ENCODE results near the gene STK17A.

The STK17A gene

DNA sequence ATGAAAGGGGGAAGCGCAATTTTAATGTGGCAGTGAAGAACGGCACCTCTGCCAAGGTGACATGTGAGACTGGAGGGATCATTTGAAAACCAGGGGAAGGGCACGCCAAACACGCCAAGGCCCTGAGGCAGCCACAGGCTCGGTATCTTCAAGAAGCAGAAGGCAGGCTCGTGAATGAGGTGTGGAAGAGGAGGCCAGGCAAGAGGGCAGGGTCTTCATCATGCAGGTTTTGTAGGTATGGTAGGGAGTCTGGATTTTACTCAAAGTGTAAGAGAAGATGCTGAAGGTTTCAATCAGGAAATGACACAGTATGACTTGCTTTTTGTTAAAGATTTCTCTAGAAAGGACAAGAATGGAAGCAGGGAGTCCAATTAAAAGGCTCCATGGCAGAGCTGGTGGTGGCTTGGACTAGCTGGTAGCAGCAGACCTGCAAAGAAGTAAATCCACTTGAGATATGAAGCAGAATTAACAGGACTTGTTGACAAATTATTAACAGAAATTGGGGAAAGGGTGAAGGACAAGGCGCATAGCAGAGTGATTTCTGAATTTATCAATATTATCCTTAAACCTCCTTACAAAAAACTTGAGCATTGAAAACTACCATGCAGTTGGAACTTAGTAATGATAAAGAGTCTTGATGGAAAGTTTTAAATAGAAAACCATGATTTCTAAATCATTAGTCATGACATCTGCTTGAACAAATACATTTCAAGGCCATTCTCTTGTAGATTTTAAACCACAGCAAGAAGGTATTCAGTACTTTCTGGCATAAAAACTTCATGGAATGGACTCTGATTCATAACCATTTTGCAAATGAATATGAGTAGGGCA, 76.0 kb downstream of the STK17A start:
- ChIA-PET POLR2A (interaction anchor here (1.0 to 1.5 kb wide), 2 partner anchors 13 to 76 kb away, joined by 3 to 4 read pairs; partner anchors contain the start of gene STK17A), CTCF (interaction anchor here (0.6 kb wide), 1 partner anchor 76 kb away, joined by 3 read pairs; the partner anchor contains the start of gene STK17A)
- DNase-seq (ENCODE audit: low read depth, low spot score) = peak; percentile 89
- TF ChIP-seq, protein P1, sequence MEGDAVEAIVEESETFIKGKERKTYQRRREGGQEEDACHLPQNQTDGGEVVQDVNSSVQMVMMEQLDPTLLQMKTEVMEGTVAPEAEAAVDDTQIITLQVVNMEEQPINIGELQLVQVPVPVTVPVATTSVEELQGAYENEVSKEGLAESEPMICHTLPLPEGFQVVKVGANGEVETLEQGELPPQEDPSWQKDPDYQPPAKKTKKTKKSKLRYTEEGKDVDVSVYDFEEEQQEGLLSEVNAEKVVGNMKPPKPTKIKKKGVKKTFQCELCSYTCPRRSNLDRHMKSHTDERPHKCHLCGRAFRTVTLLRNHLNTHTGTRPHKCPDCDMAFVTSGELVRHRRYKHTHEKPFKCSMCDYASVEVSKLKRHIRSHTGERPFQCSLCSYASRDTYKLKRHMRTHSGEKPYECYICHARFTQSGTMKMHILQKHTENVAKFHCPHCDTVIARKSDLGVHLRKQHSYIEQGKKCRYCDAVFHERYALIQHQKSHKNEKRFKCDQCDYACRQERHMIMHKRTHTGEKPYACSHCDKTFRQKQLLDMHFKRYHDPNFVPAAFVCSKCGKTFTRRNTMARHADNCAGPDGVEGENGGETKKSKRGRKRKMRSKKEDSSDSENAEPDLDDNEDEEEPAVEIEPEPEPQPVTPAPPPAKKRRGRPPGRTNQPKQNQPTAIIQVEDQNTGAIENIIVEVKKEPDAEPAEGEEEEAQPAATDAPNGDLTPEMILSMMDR (IDR thresholded peaks at IDR 0.05; ENCODE audit: insufficient read depth, low read length, missing control alignments) = no peak
- no peak overlapping the region for H3K4me3 ChIP-seq (ENCODE audit: low read depth, low read length)

DNA sequence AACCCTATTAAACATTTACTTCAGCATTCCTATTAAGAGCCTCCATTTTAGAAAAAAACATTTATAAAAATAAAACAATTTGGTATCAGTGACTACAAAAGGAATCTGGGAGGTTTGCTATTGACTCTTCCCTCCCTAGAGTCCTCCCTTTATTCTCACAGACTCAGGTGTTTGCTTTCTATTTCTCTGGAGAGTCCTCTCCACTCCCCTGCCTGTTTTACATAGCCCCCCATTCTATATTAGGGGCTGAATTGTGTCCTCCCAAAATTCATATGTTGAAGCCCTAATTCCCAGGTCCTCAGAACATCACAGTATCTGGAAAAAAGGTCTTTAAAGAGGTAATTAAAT, 76.6 kb downstream of the STK17A start:
- ChIA-PET POLR2A (interaction anchor here (1.0 to 1.5 kb wide), 2 partner anchors 13 to 77 kb away, joined by 3 to 4 read pairs; partner anchors contain the start of gene STK17A), CTCF (interaction anchor here (1.2 kb wide), 1 partner anchor 41 kb away, joined by 6 read pairs; no protein-coding TSS in a partner anchor)
- TF ChIP-seq, protein P1 (IDR thresholded peaks at IDR 0.05; ENCODE audit: insufficient read depth, low read length, missing control alignments) = no peak
- no peak overlapping the region for H3K4me3 ChIP-seq (ENCODE audit: low read depth, low read length)
- no peak for DNase-seq (ENCODE audit: low read depth, low spot score)

- TF ChIP-seq, protein P1 (IDR thresholded peaks at IDR 0.05; ENCODE audit: insufficient read depth, low read length, missing control alignments) = no peak
- ChIA-PET POLR2A (no interaction called here), CTCF (interaction anchor here (1.0 to 1.2 kb wide), 4 partner anchors 10 to 40 kb away, joined by 3 to 6 read pairs (median 4); no protein-coding TSS in a partner anchor)
- no peak overlapping the region for H3K4me3 ChIP-seq (ENCODE audit: low read depth, low read length)
- DNase-seq (ENCODE audit: low read depth, low spot score) = no peak
Measured at GRCh38 chr7:43660141-43660540, 77.2 kb downstream of the STK17A start.

DNA sequence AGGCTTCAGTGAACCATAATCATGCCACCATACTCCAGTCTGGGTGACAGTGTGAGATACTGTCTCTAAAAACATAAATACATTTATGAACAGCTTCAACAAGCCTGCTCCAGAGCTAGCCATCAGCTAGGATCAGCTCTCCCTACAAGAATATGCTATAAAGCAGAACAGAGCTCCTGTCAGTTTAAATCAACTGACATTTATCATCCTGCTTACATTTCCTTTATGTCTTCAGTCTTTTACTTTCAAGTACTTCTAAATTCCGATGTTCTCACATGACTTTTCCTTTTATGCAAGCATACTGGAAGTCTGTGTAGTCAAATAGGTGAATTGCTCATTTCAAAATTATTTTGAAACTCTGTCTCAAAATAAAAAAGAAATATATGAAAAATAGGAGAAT, 81.8 kb downstream of the STK17A start:
- TF ChIP-seq, protein P1 (IDR thresholded peaks at IDR 0.05; ENCODE audit: insufficient read depth, low read length, missing control alignments) = no peak
- ChIA-PET POLR2A (interaction anchor here (1.4 kb wide), 1 partner anchor 16 kb away, joined by 3 read pairs; no protein-coding TSS in a partner anchor), CTCF (interaction anchor here (1.2 to 3.6 kb wide), 3 partner anchors 16 to 82 kb away, joined by 4 to 23 read pairs (median 5); partner anchors contain the start of gene STK17A)
- no peak for DNase-seq (ENCODE audit: low read depth, low spot score)
- H3K4me3 ChIP-seq (ENCODE audit: low read depth, low read length) = no peak overlapping the region

- ChIA-PET POLR2A (no interaction called here), CTCF (interaction anchor here (1.0 to 3.6 kb wide), 3 partner anchors 33 to 84 kb away, joined by 3 to 23 read pairs (median 4); partner anchors contain the start of gene STK17A)
- no peak for DNase-seq (ENCODE audit: low read depth, low spot score)
- no peak overlapping the region for H3K4me3 ChIP-seq (ENCODE audit: low read depth, low read length)
- TF ChIP-seq, protein P1 (IDR thresholded peaks at IDR 0.05; ENCODE audit: insufficient read depth, low read length, missing control alignments) = no peak
Measured at GRCh38 chr7:43666938-43667337, 84.0 kb downstream of the STK17A start.

GRCh38 chr7:43668035-43668434, 85.1 kb downstream of the STK17A start:
- CTCF ChIA-PET = interaction anchor here (1.0 to 1.6 kb wide), 3 partner anchors 8 to 85 kb away, joined by 3 to 4 read pairs (median 3); partner anchors contain the start of gene STK17A
- POLR2A ChIA-PET = interaction anchor here (0.7 kb wide), 1 partner anchor 85 kb away, joined by 3 read pairs; the partner anchor contains the start of gene STK17A

More at GRCh38 chr7:43668035-43668434, 85.1 kb downstream of the STK17A start:
- DNase-seq (ENCODE audit: low read depth, low spot score) = no peak
- TF ChIP-seq, protein P1 (IDR thresholded peaks at IDR 0.05; ENCODE audit: insufficient read depth, low read length, missing control alignments) = no peak
- no peak overlapping the region for H3K4me3 ChIP-seq (ENCODE audit: low read depth, low read length)

Data from AG04449 (cell line).